HepG2 (cell line): ENCODE results near the gene SYT9. TPM values are rescaled to one million over a fixed set of nuclear protein-coding genes. Genes with fewer than 3 reads are reported as not detected.

Source experiments
- ATF5 ChIP-seq: sonication (generic); formaldehyde crosslinking; IDR thresholded peaks from 2 replicates; pipeline ENCODE4 v1.4.0; 2020; ENCODE audit warnings: mild to moderate bottlenecking, low read depth, missing genetic modification reagents
- FOSL2 ChIP-seq: sonication (generic); formaldehyde crosslinking; IDR thresholded peaks from 2 replicates; pipeline ENCODE4 v1.4.0; 2020; ENCODE audit warnings: missing genetic modification reagents
- HDAC1 ChIP-seq: sonication (generic); formaldehyde crosslinking; IDR thresholded peaks from 2 replicates; pipeline ENCODE4 v1.5.1; 2020; ENCODE audit warnings: mild to moderate bottlenecking, missing genetic modification reagents
- IRF9 ChIP-seq: sonication (generic); formaldehyde crosslinking; IDR thresholded peaks from 2 replicates; pipeline ENCODE4 v1.8.0; 2022; ENCODE audit warnings: missing genetic modification reagents, mild to moderate bottlenecking, borderline replicate concordance
- MNT ChIP-seq: fragments of 450-650 bp; IDR thresholded peaks from 2 replicates; pipeline ENCODE4 v1.6.1; 2016
- MXI1 ChIP-seq: IDR thresholded peaks from 3 replicates; pipeline ENCODE4 v1.6.1; 2012; ENCODE audit warnings: low read depth, low read length, inconsistent platforms, borderline replicate concordance
- REXO4 ChIP-seq: sonication (generic); formaldehyde crosslinking; IDR thresholded peaks from 2 replicates; pipeline ENCODE4 v1.8.0; 2022; ENCODE audit warnings: missing genetic modification reagents, mild to moderate bottlenecking, borderline replicate concordance
- SP2 ChIP-seq: sonication (generic); formaldehyde crosslinking; IDR thresholded peaks from 2 replicates; pipeline ENCODE4 v1.5.1; 2020; ENCODE audit warnings: mild to moderate bottlenecking, missing genetic modification reagents
- TARDBP ChIP-seq: sonication (generic); formaldehyde crosslinking; IDR thresholded peaks from 2 replicates; pipeline ENCODE4 v1.8.0; 2022; ENCODE audit warnings: mild to moderate bottlenecking, missing genetic modification reagents
- ZNF207 ChIP-seq: fragments of 450-650 bp; IDR thresholded peaks from 2 replicates; pipeline ENCODE4 v1.6.1; 2016; ENCODE audit warnings: antibody characterized with exemption, borderline replicate concordance
- ZNF709 ChIP-seq: sonication (generic); formaldehyde crosslinking; IDR thresholded peaks from 2 replicates; pipeline ENCODE4 v1.5.0; 2020; ENCODE audit warnings: mild to moderate bottlenecking, missing genetic modification reagents
- ZNF713 ChIP-seq: sonication (generic); formaldehyde crosslinking; IDR thresholded peaks from 2 replicates; pipeline ENCODE4 v1.4.0; 2020; ENCODE audit warnings: mild to moderate bottlenecking, missing genetic modification reagents
- polyA plus RNA-seq, 8 experiments: library from polyadenylated mRNA; depleted of rRNA in 3 of 8; stranded (reverse) in 7 of 8; unstranded in 1 of 8; fragments of >200 nt; fragmentation: Illumina TruSeq in 4 of 8; extraction: Trizol in 4 of 8; gene quantifications; 2 replicates each; pipeline versions ENCODE4 v1.2.1 to v1.2.3, GENCODE V29; 2011 to 2016; ENCODE audit warnings: low read depth in 4 of 8, missing spikeins in 1 of 8, mixed read lengths in 1 of 8; ENCODE audit not compliant: insufficient read depth in 1 of 8
- total RNA-seq, 5 experiments: library from RNA; depleted of rRNA; stranded (reverse); fragments of >200 nt; fragmentation: Illumina TruSeq; extraction: Trizol; gene quantifications; 2 replicates each; pipeline ENCODE4 v1.2.3, GENCODE V29; 2016; ENCODE audit warnings: low read depth in 1 of 5
- TF ChIP-seq, protein P1 (sequence below): IDR thresholded peaks from 2 replicates; pipeline ENCODE4 v1.6.1; 2016; ENCODE audit warnings: missing genetic modification reagents, missing compliant biosample characterization
- TF ChIP-seq, protein P2 (sequence below): sonication (generic); formaldehyde crosslinking; IDR thresholded peaks from 2 replicates; pipeline ENCODE4 v1.9.0; 2022; ENCODE audit warnings: missing genetic modification reagents, mild to moderate bottlenecking, borderline replicate concordance
- TF ChIP-seq, protein P3 (sequence below): IDR thresholded peaks from 2 replicates; pipeline ENCODE4 v1.6.1; 2016; ENCODE audit warnings: missing compliant biosample characterization, missing genetic modification reagents, borderline replicate concordance

The SYT9 gene
- total and polyA plus RNA-seq, 2 of the 13 experiments (the other 11 are each of a cell fraction or from before 2014, with no cell fraction given): not detected

GRCh38 chr11:7512525-7513233, 261.0 kb downstream of the SYT9 start (continued):
- TF ChIP-seq, protein P1, sequence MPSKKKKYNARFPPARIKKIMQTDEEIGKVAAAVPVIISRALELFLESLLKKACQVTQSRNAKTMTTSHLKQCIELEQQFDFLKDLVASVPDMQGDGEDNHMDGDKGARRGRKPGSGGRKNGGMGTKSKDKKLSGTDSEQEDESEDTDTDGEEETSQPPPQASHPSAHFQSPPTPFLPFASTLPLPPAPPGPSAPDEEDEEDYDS: no peak
- TF ChIP-seq, protein P2, sequence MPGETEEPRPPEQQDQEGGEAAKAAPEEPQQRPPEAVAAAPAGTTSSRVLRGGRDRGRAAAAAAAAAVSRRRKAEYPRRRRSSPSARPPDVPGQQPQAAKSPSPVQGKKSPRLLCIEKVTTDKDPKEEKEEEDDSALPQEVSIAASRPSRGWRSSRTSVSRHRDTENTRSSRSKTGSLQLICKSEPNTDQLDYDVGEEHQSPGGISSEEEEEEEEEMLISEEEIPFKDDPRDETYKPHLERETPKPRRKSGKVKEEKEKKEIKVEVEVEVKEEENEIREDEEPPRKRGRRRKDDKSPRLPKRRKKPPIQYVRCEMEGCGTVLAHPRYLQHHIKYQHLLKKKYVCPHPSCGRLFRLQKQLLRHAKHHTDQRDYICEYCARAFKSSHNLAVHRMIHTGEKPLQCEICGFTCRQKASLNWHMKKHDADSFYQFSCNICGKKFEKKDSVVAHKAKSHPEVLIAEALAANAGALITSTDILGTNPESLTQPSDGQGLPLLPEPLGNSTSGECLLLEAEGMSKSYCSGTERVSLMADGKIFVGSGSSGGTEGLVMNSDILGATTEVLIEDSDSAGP (CRISPR knock-in tag): no peak
- no peak for TF ChIP-seq SP2 (CRISPR knock-in tag)
- TF ChIP-seq FOSL2 (CRISPR knock-in tag): no peak
- TF ChIP-seq ZNF713 (CRISPR knock-in tag): no peak
- 0 out of 3 replicates have a peak, but pooled peaks have one; percentile 4 for TF ChIP-seq MXI1
- no peak for TF ChIP-seq REXO4
- 0 out of 2 replicates have a peak, but pooled peaks have one; percentile 11 for TF ChIP-seq IRF9
- no peak for TF ChIP-seq TARDBP (CRISPR knock-in tag)
- TF ChIP-seq ATF5 (CRISPR knock-in tag): no peak
- no peak; the same call in 1 of the 2 replicates for TF ChIP-seq HDAC1 (CRISPR knock-in tag)
- TF ChIP-seq ZNF709: 0 out of 2 replicates have a peak, but pooled peaks have one; percentile 18
- TF ChIP-seq, protein P3, sequence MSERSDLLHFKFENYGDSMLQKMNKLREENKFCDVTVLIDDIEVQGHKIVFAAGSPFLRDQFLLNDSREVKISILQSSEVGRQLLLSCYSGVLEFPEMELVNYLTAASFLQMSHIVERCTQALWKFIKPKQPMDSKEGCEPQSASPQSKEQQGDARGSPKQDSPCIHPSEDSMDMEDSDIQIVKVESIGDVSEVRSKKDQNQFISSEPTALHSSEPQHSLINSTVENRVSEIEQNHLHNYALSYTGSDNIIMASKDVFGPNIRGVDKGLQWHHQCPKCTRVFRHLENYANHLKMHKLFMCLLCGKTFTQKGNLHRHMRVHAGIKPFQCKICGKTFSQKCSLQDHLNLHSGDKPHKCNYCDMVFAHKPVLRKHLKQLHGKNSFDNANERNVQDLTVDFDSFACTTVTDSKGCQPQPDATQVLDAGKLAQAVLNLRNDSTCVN (CRISPR knock-in tag): no peak
- TF ChIP-seq ZNF207: no peak
- no peak for TF ChIP-seq MNT
